Activated CD4-positive, alpha-beta T cell treated with anti-CD3 and anti-CD28 coated beads, Interleukin-10, Interleukin-2, amounts not matched to agents 100 ng/mL and 50 ng/mL, durations not matched to agents 16 hours and 8 hours (primary cell): ENCODE data around the gene TM2D1.
A peak's percentile ranks its signal among the peaks of the same experiment; 100 is the strongest.
"Not testable (repeated sequence)": the region's sequence is repeated elsewhere in the genome, so short reads cannot be mapped to it uniquely, and the experiment has no call there.

ENCODE experiments used
- DNase-seq: peaks from one replicate; pipeline ENCODE4 v3.0.0-alpha.2; 2020

Gene TM2D1

GRCh38 chr1:61724813-61725694 is at the start of gene TM2D1:
TSS of gene TM2D1 (minus strand) at chr1:61725141. CDS start at chr1:61725120, 21 bp downstream.
- peak; percentile 94 for DNase-seq

- DNase-seq = no peak
These were observed 45.2 kb upstream of the TM2D1 start for GRCh38 chr1:61770131-61770530.

- no peak for DNase-seq
These were observed 33.0 kb upstream of the TM2D1 start for GRCh38 chr1:61757950-61758349.

GRCh38 chr1:61756773-61757172 is 31.8 kb upstream of the TM2D1 start:
- DNase-seq = no peak

- no peak for DNase-seq
These were observed 29.6 kb upstream of the TM2D1 start for GRCh38 chr1:61754545-61754944.

- DNase-seq = no peak
These were observed 29.1 kb upstream of the TM2D1 start for GRCh38 chr1:61753998-61754508.

GRCh38 chr1:61752921-61753389 is 28.0 kb upstream of the TM2D1 start:
- no peak for DNase-seq

- no peak for DNase-seq
These were observed 24.6 kb upstream of the TM2D1 start for GRCh38 chr1:61749574-61749973.

GRCh38 chr1:61748566-61748965 is 23.6 kb upstream of the TM2D1 start:
- DNase-seq = no peak

- DNase-seq = no peak
These were observed 21.9 kb upstream of the TM2D1 start for GRCh38 chr1:61746813-61747212.

GRCh38 chr1:61743716-61744580 is 19.0 kb upstream of the TM2D1 start:
- DNase-seq = no peak

- no peak for DNase-seq
These were observed 18.4 kb upstream of the TM2D1 start for GRCh38 chr1:61743431-61743705.

GRCh38 chr1:61742620-61743430 is 17.9 kb upstream of the TM2D1 start:
- peak; percentile 13 for DNase-seq

- DNase-seq = peak; percentile 41
These were observed 17.0 kb upstream of the TM2D1 start, which contains the start of gene PATJ for GRCh38 chr1:61741711-61742619. TSS of gene PATJ (plus strand) at chr1:61742480. CDS start at chr1:61762893, 20,413 bp downstream.

GRCh38 chr1:61740751-61741700 is 16.1 kb upstream of the TM2D1 start:
- DNase-seq = no peak

GRCh38 chr1:61732726-61733125 is 7.8 kb upstream of the TM2D1 start:
- no peak for DNase-seq

GRCh38 chr1:61730679-61731078 is 5.7 kb upstream of the TM2D1 start:
- not testable (repeated sequence) for DNase-seq

- DNase-seq = no peak
These were observed 2.6 kb upstream of the TM2D1 start for GRCh38 chr1:61727544-61727943.

GRCh38 chr1:61724506-61724812 is 482 bp downstream of the TM2D1 start:
- DNase-seq = no peak

GRCh38 chr1:61718996-61719663 is 5.8 kb downstream of the TM2D1 start:
- not testable (repeated sequence) for DNase-seq
